ENCODE data around the gene NELFB. TPM values are rescaled to one million over a fixed set of nuclear protein-coding genes. Genes with fewer than 3 reads are reported as not detected.
A peak's percentile ranks its signal among the peaks of the same experiment; 100 is the strongest.

Gene NELFB
- total and polyA plus RNA-seq, 9 of the 15 experiments (the other 6 are each of a cell fraction or from before 2014, with no cell fraction given), result 0.24 to 84.0 (median 29.7) TPM

GRCh38 chr9:137316012-137316981 lies 61.2 kb downstream of the NELFB start (continued):
- no peak for TF ChIP-seq CBFA2T3 (IDR thresholded peaks at IDR 0.05)
- no peak; the same call in 1 of the 2 replicates for TF ChIP-seq DPF2 (IDR thresholded peaks at IDR 0.05)
- TF ChIP-seq ZNF584 (CRISPR knock-in tag; IDR thresholded peaks at IDR 0.05; ENCODE audit: low read depth), result no peak
- no peak for TF ChIP-seq SMARCB1 (IDR thresholded peaks at IDR 0.05; ENCODE audit: insufficient read length, low read depth)
- peak; percentile 94 for TF ChIP-seq MYBL2 (IDR thresholded peaks at IDR 0.05; ENCODE audit: low read depth)
- peak; percentile 90; the same call in 1 of the 2 replicates for TF ChIP-seq MYBL2 (CRISPR knock-in tag; IDR thresholded peaks at IDR 0.05; ENCODE audit: borderline replicate concordance)
- no peak for TF ChIP-seq ZNF655 (CRISPR knock-in tag; IDR thresholded peaks at IDR 0.05)
- TF ChIP-seq ATF1 (CRISPR knock-in tag; IDR thresholded peaks at IDR 0.05), result no peak
- TF ChIP-seq ATF1 (tag; IDR thresholded peaks at IDR 0.05), result peak; percentile 20; the same call in 1 of the 2 replicates
- TF ChIP-seq NEUROD1 (IDR thresholded peaks at IDR 0.05; ENCODE audit: borderline replicate concordance, low read depth, low read length, partially characterized antibody), result no peak
- TF ChIP-seq ARID3A (IDR thresholded peaks at IDR 0.05; ENCODE audit: borderline replicate concordance, low read depth, low read length), result no peak
- TF ChIP-seq EP400 (IDR thresholded peaks at IDR 0.05), result peak; percentile 64; the same call in 1 of the 2 replicates
- no peak for TF ChIP-seq ZNF609 (CRISPR knock-in tag; IDR thresholded peaks at IDR 0.05; ENCODE audit: borderline replicate concordance)
- TF ChIP-seq THAP7 (CRISPR knock-in tag; IDR thresholded peaks at IDR 0.05), result no peak
- TF ChIP-seq L3MBTL2 (IDR thresholded peaks at IDR 0.05), result peak; percentile 81
- TF ChIP-seq MBD1 (CRISPR knock-in tag; IDR thresholded peaks at IDR 0.05), result no peak
